ENCODE results near the gene PROKR1.
"Not testable (repeated sequence)": the region's sequence is repeated elsewhere in the genome, so short reads cannot be mapped to it uniquely, and the experiment has no call there.

The PROKR1 gene

GRCh38 chr2:68643011-68643873, at the start of gene PROKR1:
Gene PROKR1 (plus strand): TSS chr2:68643579. CDS start chr2:68645822, 2,243 bp downstream.
- DNase-seq: peak; percentile 63

- peak; percentile 35 for DNase-seq
These were observed 49.3 kb upstream of the PROKR1 start for GRCh38 chr2:68594041-68594440.

DNA sequence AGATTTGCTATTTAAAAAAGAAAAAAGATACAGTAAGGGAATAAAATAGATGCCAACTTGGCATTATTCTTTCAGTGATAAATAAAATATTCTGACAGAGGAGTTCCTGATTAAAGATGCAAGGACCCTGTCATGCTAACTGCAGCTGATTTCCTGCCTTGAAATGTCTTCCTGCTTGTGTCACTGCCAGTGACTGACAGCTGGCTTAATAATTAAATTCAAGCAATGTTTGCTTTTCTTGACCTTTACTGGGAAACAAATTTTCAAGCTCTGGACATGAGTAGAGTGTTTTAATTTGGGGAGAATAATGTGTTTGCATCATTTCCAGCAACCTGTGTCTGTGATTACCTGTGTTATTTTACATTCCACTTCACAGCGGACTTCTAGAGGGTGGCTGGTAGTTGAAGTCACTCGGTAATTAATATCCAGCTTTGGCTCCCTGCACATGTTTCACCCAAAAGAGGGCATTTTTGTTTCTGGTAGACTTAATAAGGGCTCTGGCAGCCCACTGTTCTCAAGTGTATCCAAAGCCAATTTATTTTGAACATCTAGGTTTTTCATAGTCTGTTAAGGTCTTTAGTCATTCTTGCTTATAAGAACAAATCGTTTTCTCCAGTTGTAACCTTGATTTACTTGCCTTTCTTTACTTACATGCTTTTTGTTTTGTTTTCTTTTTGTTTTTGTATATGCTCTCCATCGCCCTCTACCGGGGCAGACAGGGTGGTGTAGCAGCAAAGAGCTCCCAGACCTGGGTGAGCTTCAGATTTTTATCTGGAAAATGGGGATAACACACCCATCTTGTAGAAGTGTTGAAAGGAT, 48.5 kb upstream of the PROKR1 start:
- DNase-seq: peak; percentile 79

DNA sequence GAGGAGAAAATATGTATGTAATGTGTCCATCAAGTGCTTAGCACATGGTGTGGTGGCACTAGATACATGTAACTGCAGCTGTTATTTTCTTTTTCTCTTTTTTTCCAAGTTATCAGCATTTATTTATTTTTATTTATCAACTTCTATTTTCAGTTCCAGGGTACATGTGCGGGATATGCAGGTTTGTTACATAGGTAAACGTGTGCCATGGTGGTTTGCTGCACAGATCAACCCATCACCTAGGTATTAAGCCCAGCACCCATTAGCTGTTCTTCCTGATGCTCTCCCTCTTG, 47.9 kb upstream of the PROKR1 start:
- not testable (repeated sequence) for DNase-seq

- DNase-seq: not testable (repeated sequence)
These were observed 42.9 kb upstream of the PROKR1 start for GRCh38 chr2:68600495-68600894.

DNA sequence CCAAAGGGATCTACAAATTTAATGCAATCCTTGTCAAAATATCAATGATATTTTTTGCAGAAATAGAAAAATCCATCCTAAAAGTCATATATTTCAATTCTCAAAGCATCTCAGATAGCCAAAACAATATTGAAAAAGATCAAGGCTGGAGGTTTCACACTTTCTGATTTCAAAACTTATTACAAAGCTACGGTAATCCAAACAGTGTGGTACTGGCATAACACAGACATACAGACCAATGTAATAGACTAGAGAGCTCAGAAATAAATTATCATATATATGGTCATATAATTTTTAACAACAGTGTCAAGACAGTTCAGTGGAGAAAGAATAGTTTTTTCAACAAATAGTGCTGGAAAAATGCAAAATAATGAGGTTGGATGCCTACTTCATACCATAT, 40.3 kb upstream of the PROKR1 start:
- no peak for DNase-seq

DNA sequence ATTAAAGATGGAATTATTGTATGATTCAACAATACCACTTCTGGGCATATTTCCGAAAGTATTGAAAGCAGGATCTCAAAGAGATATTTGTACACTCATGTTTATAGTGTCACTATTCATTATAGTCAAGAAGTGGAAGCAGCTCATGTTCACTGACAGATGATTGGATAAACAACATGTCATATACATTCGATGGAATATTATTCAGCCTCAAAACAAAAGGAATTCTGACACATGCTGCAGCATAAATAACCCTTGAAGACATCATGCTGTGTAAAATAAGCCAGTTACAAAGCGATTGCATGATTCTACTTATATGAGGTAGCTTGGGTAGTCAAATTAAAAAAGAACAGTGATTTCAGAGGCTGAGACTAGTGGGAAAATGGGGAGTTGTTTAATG, 39.3 kb upstream of the PROKR1 start:
- no peak for DNase-seq

GRCh38 chr2:68605939-68606338, 37.4 kb upstream of the PROKR1 start:
- peak; percentile 29 for DNase-seq

DNA sequence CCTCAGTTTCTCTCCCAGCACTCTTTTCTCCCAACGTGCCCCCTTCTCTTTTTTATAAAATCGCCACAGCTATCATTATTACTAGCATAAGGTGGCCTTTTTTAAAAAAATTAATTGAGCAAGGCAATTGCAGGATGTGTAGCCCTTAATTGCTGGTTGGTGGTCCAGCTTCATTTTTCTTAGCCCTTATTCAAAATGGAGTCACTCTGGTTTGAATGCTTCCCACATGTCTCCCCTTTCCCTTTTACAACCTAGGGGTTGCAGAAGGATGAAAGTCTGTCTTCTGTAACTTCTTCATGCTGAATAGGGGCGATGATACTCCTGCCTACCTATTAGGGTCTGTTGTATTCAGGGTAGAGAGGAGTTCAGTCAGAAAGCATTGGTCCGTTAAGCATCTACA, 36.6 kb upstream of the PROKR1 start:
- DNase-seq: no peak

DNA sequence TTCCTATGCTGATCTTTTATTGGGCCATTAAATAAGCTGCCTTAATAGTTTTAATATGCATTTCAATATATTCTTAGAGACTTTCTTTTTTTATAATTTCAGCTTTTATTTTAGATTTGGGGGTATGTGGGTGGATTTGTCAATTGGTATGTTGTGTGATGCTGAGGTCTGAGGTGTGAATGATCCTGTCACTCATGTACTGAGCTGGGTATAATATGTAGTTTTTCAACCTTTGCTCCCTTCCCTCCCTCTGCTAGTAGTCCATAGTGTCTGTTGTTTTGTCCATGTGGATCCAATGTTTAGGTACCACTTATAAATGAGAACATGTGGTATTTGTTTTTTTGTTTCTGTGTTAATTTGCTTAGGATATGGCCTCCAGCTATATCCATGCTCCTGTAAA, 35.5 kb upstream of the PROKR1 start:
- DNase-seq: no peak

GRCh38 chr2:68612765-68613519, 30.4 kb upstream of the PROKR1 start:
- no peak for DNase-seq

DNA sequence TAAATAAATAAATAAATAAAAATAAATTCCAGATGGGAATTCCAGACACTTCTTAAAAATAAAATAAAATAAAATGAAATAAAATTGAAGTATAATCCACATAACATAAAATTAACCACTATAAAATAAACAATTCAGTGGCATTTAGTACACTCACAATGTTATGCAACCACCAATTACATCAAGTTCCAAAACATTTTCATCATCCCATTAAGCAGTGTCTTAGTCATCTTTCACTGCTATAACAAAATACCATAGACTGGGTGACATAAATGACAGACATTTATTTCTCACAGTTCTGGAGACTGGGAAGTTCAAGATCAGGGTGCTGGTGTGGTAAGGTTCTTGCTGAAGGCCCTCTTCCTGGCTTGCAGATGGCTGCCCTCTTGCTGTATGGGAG, 22.6 kb upstream of the PROKR1 start:
- no peak for DNase-seq

DNA sequence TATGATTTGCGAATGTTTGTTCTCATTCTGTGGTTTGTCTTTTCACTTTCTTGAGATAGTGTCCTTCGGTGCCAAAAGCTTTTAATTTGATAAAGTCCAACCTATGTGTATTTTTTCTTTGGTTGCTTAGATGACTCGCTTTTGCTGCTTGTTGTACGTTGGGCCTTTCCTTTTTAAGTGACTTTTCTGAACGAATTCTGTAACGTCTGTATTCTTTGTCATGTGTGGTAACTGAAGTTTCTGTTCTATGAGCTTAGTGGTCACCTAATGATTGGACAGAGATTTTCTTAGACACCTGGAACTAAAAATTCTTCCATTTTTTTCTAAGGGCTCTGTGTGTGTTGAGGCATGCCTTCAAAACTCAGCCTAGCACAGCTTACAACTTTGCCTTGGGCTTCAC, 19.6 kb upstream of the PROKR1 start:
- DNase-seq: no peak

GRCh38 chr2:68627615-68628014, 15.8 kb upstream of the PROKR1 start:
- DNase-seq: no peak

GRCh38 chr2:68632021-68632420, 11.4 kb upstream of the PROKR1 start:
- DNase-seq: no peak

- no peak for DNase-seq
These were observed 6.3 kb upstream of the PROKR1 start for GRCh38 chr2:68637047-68637446.

DNA sequence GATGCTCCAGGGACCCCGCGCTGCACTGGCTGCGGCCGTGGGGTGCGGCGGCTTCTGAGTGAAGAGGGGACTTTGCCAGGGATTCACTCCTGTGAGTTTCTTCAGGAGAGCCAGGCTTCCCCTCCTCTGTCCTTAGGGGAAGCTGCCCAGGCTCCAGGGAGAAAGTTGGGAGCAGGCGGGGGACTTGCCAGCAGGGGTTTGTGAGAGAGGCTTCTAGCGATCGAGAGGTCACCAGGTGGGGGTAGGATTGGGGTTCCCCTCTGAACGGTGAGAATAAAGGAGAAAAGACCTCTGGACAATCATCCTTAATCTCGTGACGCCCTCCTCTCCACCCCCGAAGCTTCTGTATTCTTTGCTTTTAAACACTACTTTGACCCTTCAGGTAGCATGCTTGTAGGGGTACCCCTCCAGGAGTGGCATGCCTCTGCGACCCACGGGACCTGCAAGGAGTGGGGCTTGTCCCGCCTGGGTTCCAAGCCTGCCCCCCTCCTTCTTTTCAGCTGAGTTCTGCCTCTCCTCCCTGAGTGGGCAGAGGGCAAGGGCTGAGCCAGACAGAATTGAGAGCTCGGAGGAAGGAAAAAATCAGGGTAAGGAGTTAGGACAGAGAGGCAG, 601 bp downstream of the PROKR1 start:
- no peak for DNase-seq

DNA sequence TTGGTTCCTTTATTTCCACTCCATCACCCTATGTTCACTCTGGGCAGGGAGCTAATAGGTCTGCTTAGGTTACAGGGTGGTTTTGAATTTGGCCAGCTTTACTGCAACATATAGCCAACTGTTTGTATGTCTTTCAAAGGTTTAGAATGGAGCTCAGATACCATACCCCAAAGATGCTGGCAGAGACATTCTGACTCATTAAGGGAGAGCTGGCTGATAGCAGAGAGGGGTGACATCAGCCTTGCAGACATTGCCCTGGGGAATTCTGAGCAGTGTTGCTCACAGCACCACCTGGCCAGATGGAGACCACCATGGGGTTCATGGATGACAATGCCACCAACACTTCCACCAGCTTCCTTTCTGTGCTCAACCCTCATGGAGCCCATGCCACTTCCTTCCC, 2.1 kb downstream of the PROKR1 start:
- no peak for DNase-seq

GRCh38 chr2:68646303-68646702, 2.9 kb downstream of the PROKR1 start:
- peak; percentile 65 for DNase-seq

- no peak for DNase-seq
These were observed 7.3 kb downstream of the PROKR1 start for GRCh38 chr2:68650645-68651044.

DNA sequence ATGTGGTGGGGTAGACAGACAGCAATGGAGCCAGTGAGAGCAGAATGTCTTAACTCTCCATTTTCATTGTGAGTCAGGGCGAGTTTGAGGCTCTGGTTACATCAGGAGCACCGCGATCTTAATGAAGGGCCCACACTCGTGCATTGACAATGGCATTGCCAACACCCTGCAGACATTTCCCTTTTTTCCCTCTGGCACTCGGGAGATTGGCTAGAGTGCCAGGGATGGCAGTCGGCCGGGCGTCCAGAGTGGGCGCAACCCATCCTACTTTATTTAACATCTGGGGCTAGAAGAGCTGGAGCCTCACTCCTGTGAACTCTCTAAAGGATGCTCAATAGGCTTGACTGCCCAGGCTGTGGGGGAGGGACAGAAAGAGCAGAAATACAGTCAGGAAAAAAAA, 9.7 kb downstream of the PROKR1 start:
- peak; percentile 24 for DNase-seq

GRCh38 chr2:68653538-68653982, 10.2 kb downstream of the PROKR1 start:
- DNase-seq: peak; percentile 91

DNA sequence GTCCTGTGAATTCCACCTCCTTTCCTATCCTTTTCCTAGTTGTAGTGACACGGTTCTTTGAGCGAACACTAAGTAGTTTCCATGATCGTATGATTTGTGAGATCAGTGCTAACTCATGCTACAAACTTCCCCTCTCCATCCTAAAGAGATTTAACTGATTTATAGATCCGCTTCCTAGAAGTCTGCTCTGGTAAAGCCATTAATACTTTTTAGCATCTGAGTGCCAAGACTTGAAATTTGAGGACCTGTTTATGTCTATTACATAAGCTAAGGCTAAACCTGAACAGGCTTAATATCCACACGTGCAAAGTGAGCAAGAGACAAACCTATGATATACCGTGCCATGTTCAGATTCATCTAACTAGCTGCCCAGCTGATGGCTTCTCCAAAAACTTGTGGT, 14.9 kb downstream of the PROKR1 start:
- no peak for DNase-seq
